Left renal cortex interstitium (tissue), 4 donors: Measurements from ENCODE around the gene MAPKAP1. TPM values are rescaled to one million over a fixed set of nuclear protein-coding genes. Genes with fewer than 3 reads are reported as not detected.
A peak's percentile ranks its signal among the peaks of the same experiment; 100 is the strongest.

ENCODE experiments used
- DNase-seq, 4 donors: peaks; one replicate each; pipeline ENCODE4 v3.0.0-alpha.2; 2013; ENCODE audit warnings: low read depth in 4 of 4, low spot score in 2 of 4, missing footprints in 1 of 4
- polyA plus RNA-seq, 4 donors: library from polyadenylated mRNA; unstranded; fragments of 120-200 nt; gene quantifications; one replicate each; pipeline ENCODE4 v1.2.1, GENCODE V29; 2013; ENCODE audit not compliant: insufficient read length in 4 of 4

MAPKAP1 gene
- polyA plus RNA-seq, 4 donors: 59.0 to 82.9 (median 76.7) TPM

DNA sequence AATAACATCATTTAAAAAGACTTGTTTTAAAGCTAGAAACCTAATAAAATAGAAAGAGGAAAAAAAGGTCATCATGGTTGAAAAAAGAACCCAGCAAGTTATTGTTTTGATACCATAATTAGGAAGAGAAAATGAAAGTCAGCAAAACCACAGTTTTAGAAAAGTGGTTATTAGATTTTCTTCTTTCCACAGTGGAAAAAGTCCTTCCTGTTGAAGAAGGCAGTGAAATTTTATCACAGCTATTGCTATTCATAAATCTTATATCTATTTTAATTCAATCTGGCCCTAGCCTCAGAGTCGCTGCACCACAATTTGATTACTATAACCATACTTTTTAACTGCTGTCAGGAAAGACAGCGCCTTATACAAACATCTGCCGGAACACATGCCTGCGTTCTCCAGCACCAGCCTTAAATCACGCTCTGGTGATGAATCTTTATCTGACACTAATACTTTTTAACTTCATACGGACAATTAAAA lies 60.3 kb downstream of the MAPKAP1 start:
- peak in 1 of 4 donors; percentile 15 for DNase-seq

GRCh38 chr9:125646217-125646616 lies 60.8 kb downstream of the MAPKAP1 start:
- no peak for DNase-seq

GRCh38 chr9:125644819-125645507 lies 62.0 kb downstream of the MAPKAP1 start:
- no peak for DNase-seq

DNA sequence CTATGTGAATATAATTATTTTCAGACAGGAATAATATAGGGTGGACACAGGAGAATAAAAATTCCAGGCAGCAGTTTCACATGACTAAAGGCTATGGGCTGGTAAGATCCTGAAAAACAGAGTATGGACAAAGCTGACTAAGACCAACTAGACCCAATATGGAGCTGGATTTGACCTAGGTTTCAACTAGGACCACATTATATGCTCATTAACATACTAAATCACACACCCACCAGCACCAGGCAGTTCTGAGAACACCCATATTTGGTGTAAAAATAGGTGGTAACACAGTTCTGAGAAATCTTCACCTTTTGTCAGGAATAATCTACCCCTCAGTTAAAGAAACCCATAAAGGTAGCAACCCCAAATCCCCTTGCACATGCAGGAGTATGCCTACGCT lies 64.7 kb downstream of the MAPKAP1 start:
- no peak for DNase-seq

GRCh38 chr9:125639057-125639456 lies 68.0 kb downstream of the MAPKAP1 start:
- DNase-seq: no peak

- DNase-seq: no peak
Measured at GRCh38 chr9:125638239-125639045, 68.6 kb downstream of the MAPKAP1 start.

DNA sequence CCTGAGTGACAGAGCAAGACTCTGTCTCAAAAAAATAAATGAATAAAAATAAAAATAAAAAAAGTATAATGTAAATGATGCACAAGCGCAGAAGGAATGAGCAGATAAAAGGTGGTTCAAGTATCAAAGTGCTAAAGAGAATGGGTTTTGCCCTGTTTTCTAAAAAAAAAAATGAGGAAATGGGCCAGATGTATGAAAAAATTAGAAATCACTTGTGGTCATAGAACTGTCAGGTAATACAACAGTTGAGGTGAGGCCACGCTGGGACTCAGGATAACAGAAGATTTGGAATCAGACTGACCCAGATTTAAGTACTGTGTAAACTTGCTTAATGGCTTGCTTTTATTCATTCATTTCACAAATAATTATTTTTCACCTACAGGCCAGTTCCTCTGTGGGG lies 69.8 kb downstream of the MAPKAP1 start:
- DNase-seq: no peak

GRCh38 chr9:125635888-125636287 lies 71.1 kb downstream of the MAPKAP1 start:
- DNase-seq: no peak

DNA sequence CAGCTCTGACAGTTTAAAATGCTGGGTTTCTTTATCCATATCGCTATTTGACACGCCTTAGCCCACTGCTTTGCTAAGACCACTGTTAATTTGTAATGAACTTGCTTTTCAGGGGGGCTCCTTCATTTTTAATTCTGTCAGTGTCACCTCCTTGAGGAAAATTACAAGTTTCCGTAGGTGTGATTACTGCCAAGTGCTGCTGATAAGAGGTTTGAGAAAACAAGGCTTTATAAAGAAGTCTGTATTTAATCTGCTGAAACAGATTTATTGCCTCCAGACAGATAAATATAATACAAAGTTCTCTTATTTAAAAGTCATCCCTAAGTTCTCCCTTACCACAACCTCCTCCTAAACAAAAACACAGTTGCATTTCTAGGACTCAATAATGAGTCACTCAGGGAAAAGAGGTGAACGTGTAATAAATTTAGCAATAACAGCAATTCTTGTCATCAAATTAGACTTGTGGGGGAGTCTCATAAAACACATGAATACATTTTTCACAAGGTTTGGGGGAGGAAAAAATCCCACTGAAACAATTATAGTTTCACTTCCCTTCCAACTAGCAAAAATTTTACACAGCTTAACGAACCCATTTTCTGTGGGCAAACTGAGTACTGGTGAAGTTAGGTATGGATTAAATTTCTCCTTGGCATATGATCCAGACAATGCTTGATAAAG lies 72.8 kb downstream of the MAPKAP1 start:
- no peak for DNase-seq

- no peak for DNase-seq
Measured at GRCh38 chr9:125633116-125633745, 73.8 kb downstream of the MAPKAP1 start.

GRCh38 chr9:125632321-125633115 lies 74.5 kb downstream of the MAPKAP1 start:
- DNase-seq: no peak

GRCh38 chr9:125631391-125632085 lies 75.5 kb downstream of the MAPKAP1 start:
- peak in 1 of 4 donors; percentile 25 for DNase-seq

- DNase-seq: no peak
Measured at GRCh38 chr9:125630436-125630835, 76.6 kb downstream of the MAPKAP1 start.

DNA sequence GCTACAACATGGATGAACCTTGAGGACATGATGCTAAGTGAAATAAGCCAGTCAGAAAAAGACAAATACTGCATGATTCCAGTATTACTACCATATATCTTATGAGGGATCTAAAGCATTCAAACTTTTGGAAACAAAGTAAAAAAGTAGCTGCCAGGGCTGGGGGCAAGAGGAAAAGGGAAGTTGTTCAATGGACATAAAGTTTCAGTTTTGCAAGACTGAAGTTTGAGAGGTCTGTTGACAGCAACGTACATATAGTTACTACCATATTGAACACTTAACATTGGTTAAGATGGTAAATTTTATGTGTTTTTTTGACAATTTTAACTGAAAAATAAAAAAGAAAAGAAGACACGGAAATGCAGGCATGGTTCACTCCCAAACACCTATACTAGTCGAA lies 77.6 kb downstream of the MAPKAP1 start:
- no peak for DNase-seq

GRCh38 chr9:125626187-125626586 lies 80.8 kb downstream of the MAPKAP1 start:
- DNase-seq: no peak

- DNase-seq: no peak
Measured at GRCh38 chr9:125621170-125621569, 85.8 kb downstream of the MAPKAP1 start.

DNA sequence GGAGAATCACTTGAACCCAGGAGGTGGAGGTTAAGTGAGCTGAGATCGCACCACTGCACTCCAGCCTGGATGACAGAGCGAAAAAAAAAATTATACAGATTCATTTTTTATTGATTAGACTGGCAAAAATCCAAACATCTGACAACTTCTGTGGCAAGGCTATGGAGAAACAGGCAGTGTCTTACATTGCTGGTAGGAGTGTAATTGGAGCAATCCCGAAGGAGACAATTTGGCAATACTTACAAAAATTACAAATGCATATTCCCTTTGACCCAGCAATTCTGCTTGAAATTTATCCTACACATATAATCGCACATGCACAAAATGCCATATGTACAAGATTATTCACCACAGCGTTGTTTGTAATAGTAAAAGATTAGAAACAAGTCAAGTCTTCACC lies 86.8 kb downstream of the MAPKAP1 start:
- no peak for DNase-seq

DNA sequence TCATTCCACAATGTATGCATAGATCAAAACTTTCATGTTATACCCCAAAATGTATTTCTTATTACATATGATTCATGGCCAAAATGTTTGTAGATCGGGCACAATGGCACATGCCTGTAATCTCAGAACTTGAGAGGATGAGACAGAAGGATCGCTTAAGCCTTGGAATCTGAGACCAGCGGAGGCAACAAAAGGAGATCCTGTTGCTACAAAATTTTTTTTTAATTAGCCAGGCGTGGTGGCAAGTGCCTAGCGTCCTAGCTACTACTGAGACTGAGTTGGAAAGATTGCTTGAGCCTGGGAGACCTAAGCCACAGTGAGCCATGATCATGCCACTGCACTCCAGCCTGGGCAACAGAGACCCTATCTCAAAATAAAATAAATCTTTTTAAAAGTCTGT lies 89.9 kb downstream of the MAPKAP1 start:
- DNase-seq: no peak

DNA sequence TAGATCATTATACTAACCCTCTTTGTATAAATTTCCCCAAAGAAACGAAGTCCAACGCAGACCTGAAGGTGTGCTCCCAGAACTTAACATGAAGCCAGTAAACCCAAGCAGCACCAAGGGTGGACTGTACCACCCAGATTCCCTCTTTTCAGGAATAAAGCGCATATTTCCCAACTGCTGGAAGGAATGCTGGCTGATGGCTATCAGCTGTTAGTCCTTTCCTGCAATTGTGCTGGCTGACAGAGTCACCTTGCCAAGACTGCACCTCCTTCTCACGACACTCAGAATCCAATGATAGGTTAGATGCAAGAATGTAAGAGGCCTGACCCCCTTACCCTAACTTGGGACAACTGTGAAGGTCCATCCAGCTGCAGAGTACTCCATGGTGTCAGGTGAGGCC lies 93.9 kb downstream of the MAPKAP1 start:
- DNase-seq: no peak

GRCh38 chr9:125612616-125613015 lies 94.4 kb downstream of the MAPKAP1 start:
- no peak for DNase-seq
